NCI-H2171 treated with DMSO at 0.1 percent for 48 hours (cell line): ENCODE results near the gene TUBE1.
A peak's percentile ranks its signal among the peaks of the same experiment; 100 is the strongest.
"Not testable (repeated sequence)": the region's sequence is repeated elsewhere in the genome, so short reads cannot be mapped to it uniquely, and the experiment has no call there.

Experiments used
- DNase-seq: peaks from one replicate; lab custom pipeline; 2025; lab: John Stamatoyannopoulos, UW

The TUBE1 gene

GRCh38 chr6:112065426-112065986 lies 21.8 kb downstream of the TUBE1 start:
- no peak for DNase-seq

GRCh38 chr6:112062966-112063365 lies 24.3 kb downstream of the TUBE1 start:
- no peak for DNase-seq

- no peak for DNase-seq
Measured at GRCh38 chr6:112061605-112062004, 25.7 kb downstream of the TUBE1 start.

- DNase-seq = no peak
Measured at GRCh38 chr6:112058243-112059032, 28.8 kb downstream of the TUBE1 start.

- no peak for DNase-seq
Measured at GRCh38 chr6:112054555-112055190, 32.6 kb downstream of the TUBE1 start.

GRCh38 chr6:112054001-112054400 lies 33.3 kb downstream of the TUBE1 start, which contains the start of gene CCN6:
CCN6 (plus strand) TSS chr6:112054104; CDS start chr6:112054358, 254 bp downstream.
- DNase-seq = no peak

- not testable (repeated sequence) for DNase-seq
Measured at GRCh38 chr6:112051251-112051740, 36.0 kb downstream of the TUBE1 start.

- no peak for DNase-seq
Measured at GRCh38 chr6:112050429-112050828, 36.9 kb downstream of the TUBE1 start.

GRCh38 chr6:112049996-112050395 lies 37.3 kb downstream of the TUBE1 start:
- DNase-seq = no peak

- DNase-seq = no peak
Measured at GRCh38 chr6:112049026-112049799, 38.1 kb downstream of the TUBE1 start.

- not testable (repeated sequence) for DNase-seq
Measured at GRCh38 chr6:112047523-112047922, 39.8 kb downstream of the TUBE1 start.

GRCh38 chr6:112044856-112045255 lies 42.4 kb downstream of the TUBE1 start:
- no peak for DNase-seq

- no peak for DNase-seq
Measured at GRCh38 chr6:112044196-112044595, 43.1 kb downstream of the TUBE1 start.

GRCh38 chr6:112043032-112044007 lies 44.0 kb downstream of the TUBE1 start:
- peak; percentile 97 for DNase-seq

- DNase-seq = no peak
Measured at GRCh38 chr6:112041535-112041934, 45.7 kb downstream of the TUBE1 start.

- no peak for DNase-seq
Measured at GRCh38 chr6:112040956-112041355, 46.3 kb downstream of the TUBE1 start.

- DNase-seq = no peak
Measured at GRCh38 chr6:112039431-112039770, 47.9 kb downstream of the TUBE1 start.

GRCh38 chr6:112038756-112039430 lies 48.4 kb downstream of the TUBE1 start:
- DNase-seq = no peak

- no peak for DNase-seq
Measured at GRCh38 chr6:112038268-112038667, 49.0 kb downstream of the TUBE1 start.

- DNase-seq = no peak
Measured at GRCh38 chr6:112037783-112038216, 49.5 kb downstream of the TUBE1 start.
